Medulla oblongata (tissue), 1 donor: ENCODE measurements around the gene ZNF473.
"Not testable (repeated sequence)": the region's sequence is repeated elsewhere in the genome, so short reads cannot be mapped to it uniquely, and the experiment has no call there.

Experiments used
- DNase-seq: peaks from one replicate; pipeline ENCODE4 v3.0.0-alpha.2; 2015; ENCODE audit errors: extremely low spot score

Gene ZNF473

GRCh38 chr19:50050406-50051227 lies 24.8 kb downstream of the ZNF473 start:
- DNase-seq: peak; percentile 86

GRCh38 chr19:50051228-50051895 lies 25.6 kb downstream of the ZNF473 start:
- DNase-seq: not testable (repeated sequence)

GRCh38 chr19:50051964-50052363 lies 26.2 kb downstream of the ZNF473 start:
- DNase-seq: no peak

- DNase-seq: no peak
Observed at GRCh38 chr19:50053119-50053518, 27.3 kb downstream of the ZNF473 start.

- no peak for DNase-seq
Observed at GRCh38 chr19:50058425-50058824, 32.6 kb downstream of the ZNF473 start.

- DNase-seq: no peak
Observed at GRCh38 chr19:50059045-50059444, 33.2 kb downstream of the ZNF473 start.

GRCh38 chr19:50060107-50060506 lies 34.3 kb downstream of the ZNF473 start:
- DNase-seq: no peak

GRCh38 chr19:50061650-50062049 lies 35.8 kb downstream of the ZNF473 start:
- no peak for DNase-seq

GRCh38 chr19:50065938-50066337 lies 40.1 kb downstream of the ZNF473 start:
- no peak for DNase-seq

GRCh38 chr19:50067575-50067974 lies 41.8 kb downstream of the ZNF473 start:
- no peak for DNase-seq

- DNase-seq: not testable (repeated sequence)
Observed at GRCh38 chr19:50068382-50068781, 42.6 kb downstream of the ZNF473 start.

GRCh38 chr19:50075076-50075475 lies 49.3 kb downstream of the ZNF473 start:
- DNase-seq: not testable (repeated sequence)

- DNase-seq: not testable (repeated sequence)
Observed at GRCh38 chr19:50075644-50076372, 50.0 kb downstream of the ZNF473 start.

- not testable (repeated sequence) for DNase-seq
Observed at GRCh38 chr19:50076581-50077355, 51.0 kb downstream of the ZNF473 start.

- DNase-seq: not testable (repeated sequence)
Observed at GRCh38 chr19:50079014-50079413, 53.2 kb downstream of the ZNF473 start.

GRCh38 chr19:50084440-50084839 lies 58.6 kb downstream of the ZNF473 start:
- peak; percentile 64 for DNase-seq

- not testable (repeated sequence) for DNase-seq
Observed at GRCh38 chr19:50087153-50087552, 61.3 kb downstream of the ZNF473 start.

- DNase-seq: not testable (repeated sequence)
Observed at GRCh38 chr19:50090706-50091105, 64.9 kb downstream of the ZNF473 start.

GRCh38 chr19:50091786-50092185 lies 66.0 kb downstream of the ZNF473 start:
- not testable (repeated sequence) for DNase-seq

- DNase-seq: not testable (repeated sequence)
Observed at GRCh38 chr19:50092597-50092996, 66.8 kb downstream of the ZNF473 start.

GRCh38 chr19:50097884-50098283 lies 72.1 kb downstream of the ZNF473 start:
- not testable (repeated sequence) for DNase-seq
